ENCODE results near the gene SPART. TPM values are rescaled to one million over a fixed set of nuclear protein-coding genes. Genes with fewer than 3 reads are reported as not detected.

The SPART gene
- polyA plus RNA-seq, 1 of the 3 experiments (the other 2 are of a cell fraction), result 4.8 TPM

GRCh38 chr13:36341718-36342117 is 4.5 kb downstream of the SPART start:
- H3K9ac ChIP-seq, result no peak overlapping the region
- peaks cover 4% of the 10 kb centered on the region for H3F3A ChIP-seq (replicated peaks; ENCODE audit: insufficient read depth)
- H3K4me2 ChIP-seq, result peak overlapping the region; percentile 3; the same call in 1 of the 2 replicates
- no peaks in the 10 kb centered on the region for H3K9me3 ChIP-seq
- H3K27ac ChIP-seq (ENCODE audit: low read depth in 2 of 2, low read length in 1 of 2), result no peak overlapping the region
- no peaks in the 10 kb centered on the region for H3K27me3 ChIP-seq (ENCODE audit: insufficient read depth)
- H2AFZ ChIP-seq (ENCODE audit: low read depth), result no peak overlapping the region
- no peaks in the 10 kb centered on the region for H3K9me2 ChIP-seq
- POLR2A ChIA-PET, result no interaction called here
- 36% methylated on average over 1 of the region's 1 CpG for WGBS (ENCODE audit: low lambda C conversion rate)
- no peaks in the 10 kb centered on the region for H3K36me3 ChIP-seq (replicated peaks in 1 of 2; ENCODE audit: control insufficient read depth in 1 of 2, insufficient read depth in 2 of 2, low read length in 1 of 2)
- H3K4me3 ChIP-seq (ENCODE audit: low read depth in 2 of 2, low read length in 1 of 2), result no peak overlapping the region
- no peak for TF ChIP-seq CHD2 (IDR thresholded peaks at IDR 0.05; ENCODE audit: low read length, partially characterized antibody)
- no peak for TF ChIP-seq EZH2phosphoT487 (IDR thresholded peaks at IDR 0.05; ENCODE audit: borderline replicate concordance, low read depth)
- TF ChIP-seq TCF12 (IDR thresholded peaks at IDR 0.05), result no peak
- TF ChIP-seq NFIC (IDR thresholded peaks at IDR 0.05; ENCODE audit: borderline replicate concordance), result no peak
- TF ChIP-seq RFX5 (IDR thresholded peaks at IDR 0.05; ENCODE audit: low read length), result no peak
- no peak for TF ChIP-seq IRF3 (IDR thresholded peaks at IDR 0.05; ENCODE audit: low read depth, low read length)
- TF ChIP-seq FOSL2 (IDR thresholded peaks at IDR 0.05; ENCODE audit: borderline replicate concordance, low read depth), result no peak
- no peak for TF ChIP-seq RXRA (IDR thresholded peaks at IDR 0.05; ENCODE audit: borderline replicate concordance, low read depth)
- TF ChIP-seq SIN3A (IDR thresholded peaks at IDR 0.05; ENCODE audit: borderline replicate concordance, low read depth, low read length), result no peak
- no peak for TF ChIP-seq USF2 (IDR thresholded peaks at IDR 0.05; ENCODE audit: borderline replicate concordance, low read depth, low read length)
- no peak for TF ChIP-seq NRF1 (IDR thresholded peaks at IDR 0.05; ENCODE audit: low read depth, low read length)
- no peak for TF ChIP-seq FOXJ3 (CRISPR knock-in tag; IDR thresholded peaks at IDR 0.05)
- no peak for TF ChIP-seq TEAD4 (IDR thresholded peaks at IDR 0.05; ENCODE audit: borderline replicate concordance, insufficient read depth)
- no peak for TF ChIP-seq PBX3 (IDR thresholded peaks at IDR 0.05)
- no peak for TF ChIP-seq SMC3 (IDR thresholded peaks at IDR 0.05; ENCODE audit: low read depth, low read length)
- TF ChIP-seq MAX (IDR thresholded peaks at IDR 0.05; ENCODE audit: low read depth), result no peak
- peaks cover 3% of the 10 kb centered on the region; the same call in 1 of the 2 replicates for H3K79me2 ChIP-seq (ENCODE audit: insufficient read depth)
- CTCF ChIA-PET, result interaction anchor here (0.8 to 1.6 kb wide), 3 partner anchors 8 to 395 kb away, joined by 3 to 5 read pairs (median 4); no protein-coding TSS in a partner anchor
- DNase-seq, result no peak
- H3K4me1 ChIP-seq (ENCODE audit: control insufficient read depth in 1 of 2, insufficient read depth in 2 of 2, low read depth in 1 of 2, low read length in 1 of 2), result no peaks in the 10 kb centered on the region; a peak in 1 of 4 replicates
- H4K20me1 ChIP-seq (ENCODE audit: insufficient read depth), result no peaks in the 10 kb centered on the region

All from SK-N-SH (cell line).